Kidney (tissue), 14 donors: Measurements from ENCODE around the gene RAB20. TPM values are rescaled to one million over a fixed set of nuclear protein-coding genes. Genes with fewer than 3 reads are reported as not detected.
A peak's percentile ranks its signal among the peaks of the same experiment; 100 is the strongest.

Source experiments
- DNase-seq, 5 donors: peaks; one replicate each; pipeline ENCODE4 v3.0.0-alpha.2; 2013 to 2020
- FAIRE-seq: peaks from 2 replicates; lab custom pipeline; 2012; peaks lifted over from hg19 to GRCh38; lab: Jason Lieb, UNC
- H3K27ac ChIP-seq, 2 donors: one replicate each; pipeline ENCODE4 v1.7.0; 2013; ENCODE audit warnings: low read depth in 2 of 2, low read length in 2 of 2, inconsistent platforms in 1 of 2
- H3K27me3 ChIP-seq: one replicate; pipeline ENCODE4 v1.7.1; 2013; ENCODE audit warnings: low read length, inconsistent platforms; ENCODE audit not compliant: control insufficient read depth, insufficient read depth
- H3K36me3 ChIP-seq, 3 donors: one replicate each; pipeline versions ENCODE4 v1.7.0 to v1.7.1; 2013; ENCODE audit warnings: low read length in 3 of 3, control low read depth in 1 of 3, inconsistent platforms in 1 of 3; ENCODE audit not compliant: insufficient read depth in 3 of 3, control insufficient read depth in 2 of 3
- H3K4me1 ChIP-seq, 3 donors: one replicate each; pipeline versions ENCODE4 v1.7.0 to v1.7.1; 2013; ENCODE audit warnings: low read length in 3 of 3, inconsistent platforms in 1 of 3, low read depth in 1 of 3; ENCODE audit not compliant: control insufficient read depth in 2 of 3, insufficient read depth in 2 of 3
- H3K4me3 ChIP-seq, 3 donors: one replicate each; pipeline versions ENCODE4 v1.7.0 to v1.8.1; 2013; ENCODE audit warnings: low read length in 3 of 3, control low read depth in 1 of 3, inconsistent platforms in 1 of 3
- H3K9ac ChIP-seq, 3 donors: one replicate each; pipeline versions ENCODE4 v1.7.0 to v1.7.1; 2013; ENCODE audit warnings: low read length in 3 of 3, control low read depth in 1 of 3, inconsistent platforms in 1 of 3
- H3K9me3 ChIP-seq, 3 donors: one replicate each; pipeline versions ENCODE4 v1.7.0 to v1.7.1; 2013; ENCODE audit warnings: low read length in 3 of 3, control low read depth in 1 of 3, inconsistent platforms in 1 of 3; ENCODE audit not compliant: control insufficient read depth in 2 of 3, insufficient read depth in 1 of 3
- CTCF ChIP-seq: IDR thresholded peaks from 3 replicates; pipeline ENCODE4 v1.5.1; 2012; ENCODE audit warnings: mild to moderate bottlenecking, moderate library complexity, borderline replicate concordance; ENCODE audit not compliant: insufficient read depth; ENCODE audit errors: extremely low read depth
- intact Hi-C: fragments of 100-400 bp; cut with DNase I; formaldehyde crosslinking; loops from one replicate; pipeline ENCODE4 v1.11.1; 2022
- polyA plus RNA-seq: library from polyadenylated mRNA; stranded (reverse); fragments of 350-450 nt; fragmentation: Illumina TruSeq; extraction: RNeasy Lipid Tissue Mini Kit (QIAGEN cat#74804); gene quantifications from one replicate; pipeline ENCODE4 v1.2.3, GENCODE V29; 2014; ENCODE audit warnings: low read depth, low replicate concordance; ENCODE audit not compliant: insufficient read depth
- total RNA-seq: library from RNA; stranded (reverse); fragmentation: NEBNext Ultra II Directional; extraction: Animal tissue kit (Norgen Biotek cat#: 25700); gene quantifications from one replicate; pipeline ENCODE4 v1.2.1, GENCODE V29; 2021
- donor health status: control.
- donor health status: control.
- donor health status: control.
- donor health status: control.
- donor health status: control.
- donor health status: DM: yes; HTN: yes; CAD: no.
- donor health status: Normal renal cell carcinoma (clear cell type).

RAB20 gene
- total and polyA plus RNA-seq, 2 donors from 2014 or later: 33.6 to 47.7 TPM

- peak; percentile 32 for FAIRE-seq
- intact Hi-C loops: no loop called here
These were observed 40.9 kb downstream of the RAB20 start for GRCh38 chr13:110520431-110521295.

DNA sequence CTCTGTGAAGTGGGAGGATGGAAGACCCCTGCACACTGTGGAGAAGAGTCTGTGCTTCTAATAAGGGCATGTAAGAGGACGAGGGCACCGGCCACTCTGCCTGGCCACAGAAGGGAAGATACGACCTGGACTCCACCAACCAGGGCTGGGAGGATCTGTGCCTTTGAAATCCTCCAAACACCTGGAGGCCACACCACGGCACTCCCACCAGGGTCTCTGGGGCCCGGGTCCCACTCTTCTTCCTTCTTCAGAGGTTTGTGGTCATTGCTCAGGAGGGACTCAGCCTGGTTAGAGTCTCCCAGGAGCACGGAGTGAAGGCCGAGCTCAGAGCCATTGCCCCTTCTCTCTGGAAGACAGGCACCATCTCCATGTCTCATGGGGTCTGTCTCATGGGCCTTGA, 42.0 kb downstream of the RAB20 start:
- Histone ChIP-seq H3K9me3 (no peaks in the 10 kb centered on the region), H3K9ac (no peak overlapping the region), H3K4me1 (peaks cover 0 to 26% (median 12%) of the 10 kb centered on the region in 3 donors), H3K36me3 (peaks cover 0 to 13% (median 13%) of the 10 kb centered on the region in 3 donors), H3K27ac (peak overlapping the region; percentile 76 to 79), H3K27me3 (no peaks in the 10 kb centered on the region), H3K4me3 (no peak overlapping the region)
- DNase-seq (peak in 1 of 5 donors; percentile 59), FAIRE-seq (no peak)
- TF ChIP-seq CTCF: no peak
- intact Hi-C loops: no loop called here

More at GRCh38 chr13:110520431-110521295, 40.9 kb downstream of the RAB20 start:
- peak in 1 of 5 donors; percentile 89 for DNase-seq
- H3K9me3 ChIP-seq: no peaks in the 10 kb centered on the region
- no peaks in the 10 kb centered on the region for H3K27me3 ChIP-seq
- H3K27ac ChIP-seq: peak overlapping the region; percentile 79 to 91
- no peak overlapping the region for H3K4me3 ChIP-seq
- H3K36me3 ChIP-seq: peaks cover 0 to 13% (median 13%) of the 10 kb centered on the region in 3 donors
- peak overlapping the region in 1 of 3 donors; percentile 29 for H3K9ac ChIP-seq
- H3K4me1 ChIP-seq: peaks cover 0 to 38% (median 22%) of the 10 kb centered on the region in 3 donors
- TF ChIP-seq CTCF: no peak

GRCh38 chr13:110519046-110519445, 42.5 kb downstream of the RAB20 start:
- Histone ChIP-seq H3K4me1 (peaks cover 0 to 22% (median 7%) of the 10 kb centered on the region in 3 donors), H3K27ac (no peak overlapping the region), H3K27me3 (no peaks in the 10 kb centered on the region), H3K36me3 (peaks cover 0 to 16% (median 13%) of the 10 kb centered on the region in 3 donors), H3K9me3 (no peaks in the 10 kb centered on the region), H3K4me3 (no peak overlapping the region), H3K9ac (no peak overlapping the region)
- FAIRE-seq: no peak
- DNase-seq: peak in 1 of 5 donors; percentile 66
- TF ChIP-seq CTCF: no peak
- intact Hi-C loops: no loop called here
